ENCODE data around the gene ZBTB45. TPM values are rescaled to one million over a fixed set of nuclear protein-coding genes. Genes with fewer than 3 reads are reported as not detected.

ZBTB45 gene
- total RNA-seq, 1 experiment from 2014 or later, result 19.6 TPM

DNA sequence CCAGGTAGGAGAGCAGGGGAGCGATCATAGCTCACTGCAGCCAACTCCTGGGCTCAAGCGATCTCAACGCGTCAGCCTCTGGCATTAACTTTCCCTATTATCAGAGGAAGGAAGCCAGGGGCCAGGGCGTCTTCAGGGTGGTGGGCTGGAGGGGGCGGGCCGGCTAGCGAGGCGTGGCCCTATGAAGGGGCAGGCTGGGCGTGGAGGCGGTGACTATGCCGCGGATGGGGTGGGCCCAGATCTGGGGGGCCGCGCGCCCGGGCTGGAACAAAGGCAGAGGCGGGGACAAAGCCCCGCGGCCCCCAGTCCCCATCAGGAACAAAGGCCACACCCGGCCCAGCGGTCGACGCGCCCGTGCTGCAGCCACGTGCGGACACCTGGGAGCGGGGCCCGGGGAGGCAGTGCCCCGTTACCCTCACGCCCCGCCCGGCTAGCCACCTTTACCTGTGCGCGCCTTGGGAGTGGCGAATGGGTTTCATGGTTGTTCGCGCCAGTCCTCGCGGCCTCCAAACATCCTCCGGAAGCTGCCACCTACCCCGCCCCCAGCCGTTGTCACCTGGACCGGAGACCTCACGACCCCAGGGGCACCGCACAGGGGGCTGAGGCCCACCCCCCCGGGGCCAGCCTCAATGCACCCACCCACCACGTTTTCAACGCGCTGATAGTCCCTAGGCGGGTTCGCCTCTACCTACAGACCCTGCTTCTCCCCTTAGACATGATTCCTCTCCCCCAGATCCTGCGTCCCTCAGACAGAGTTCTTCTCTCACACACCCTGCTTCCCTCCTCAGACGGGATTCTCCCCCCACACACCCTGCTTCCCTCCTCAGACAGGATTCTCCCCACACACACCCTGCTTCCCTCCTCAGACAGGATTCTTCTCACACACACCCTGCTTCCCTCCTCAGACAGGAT, 18.9 kb upstream of the ZBTB45 start:
- H3K27ac Mint-ChIP-seq (ENCODE audit: unreplicated experiment), result peak overlapping the region; percentile 41
- no TSS peak for BruUV-seq (replicated peaks)
- DNase-seq, result peak; percentile 64
- H3K9me3 Mint-ChIP-seq (ENCODE audit: low read depth, unreplicated experiment), result no peaks in the 10 kb centered on the region
- peaks cover 11% of the 10 kb centered on the region for H3K4me1 Mint-ChIP-seq (ENCODE audit: low read depth, unreplicated experiment)
- peak overlapping the region; percentile 62 for H3K4me3 Mint-ChIP-seq (ENCODE audit: low read depth, unreplicated experiment)
- TF ChIP-seq, protein P1, sequence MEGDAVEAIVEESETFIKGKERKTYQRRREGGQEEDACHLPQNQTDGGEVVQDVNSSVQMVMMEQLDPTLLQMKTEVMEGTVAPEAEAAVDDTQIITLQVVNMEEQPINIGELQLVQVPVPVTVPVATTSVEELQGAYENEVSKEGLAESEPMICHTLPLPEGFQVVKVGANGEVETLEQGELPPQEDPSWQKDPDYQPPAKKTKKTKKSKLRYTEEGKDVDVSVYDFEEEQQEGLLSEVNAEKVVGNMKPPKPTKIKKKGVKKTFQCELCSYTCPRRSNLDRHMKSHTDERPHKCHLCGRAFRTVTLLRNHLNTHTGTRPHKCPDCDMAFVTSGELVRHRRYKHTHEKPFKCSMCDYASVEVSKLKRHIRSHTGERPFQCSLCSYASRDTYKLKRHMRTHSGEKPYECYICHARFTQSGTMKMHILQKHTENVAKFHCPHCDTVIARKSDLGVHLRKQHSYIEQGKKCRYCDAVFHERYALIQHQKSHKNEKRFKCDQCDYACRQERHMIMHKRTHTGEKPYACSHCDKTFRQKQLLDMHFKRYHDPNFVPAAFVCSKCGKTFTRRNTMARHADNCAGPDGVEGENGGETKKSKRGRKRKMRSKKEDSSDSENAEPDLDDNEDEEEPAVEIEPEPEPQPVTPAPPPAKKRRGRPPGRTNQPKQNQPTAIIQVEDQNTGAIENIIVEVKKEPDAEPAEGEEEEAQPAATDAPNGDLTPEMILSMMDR (IDR thresholded peaks at IDR 0.05; ENCODE audit: unreplicated experiment), result no peak
- H3K36me3 Mint-ChIP-seq (ENCODE audit: insufficient read depth, unreplicated experiment), result peaks cover 14% of the 10 kb centered on the region
- intact Hi-C loops (cut with micrococcal nuclease; ENCODE audit: unreplicated experiment), result no loop called here
- H3K27me3 Mint-ChIP-seq (ENCODE audit: unreplicated experiment), result peaks cover 68% of the 10 kb centered on the region
- CTCF ChIA-PET, result no interaction called here

DNA sequence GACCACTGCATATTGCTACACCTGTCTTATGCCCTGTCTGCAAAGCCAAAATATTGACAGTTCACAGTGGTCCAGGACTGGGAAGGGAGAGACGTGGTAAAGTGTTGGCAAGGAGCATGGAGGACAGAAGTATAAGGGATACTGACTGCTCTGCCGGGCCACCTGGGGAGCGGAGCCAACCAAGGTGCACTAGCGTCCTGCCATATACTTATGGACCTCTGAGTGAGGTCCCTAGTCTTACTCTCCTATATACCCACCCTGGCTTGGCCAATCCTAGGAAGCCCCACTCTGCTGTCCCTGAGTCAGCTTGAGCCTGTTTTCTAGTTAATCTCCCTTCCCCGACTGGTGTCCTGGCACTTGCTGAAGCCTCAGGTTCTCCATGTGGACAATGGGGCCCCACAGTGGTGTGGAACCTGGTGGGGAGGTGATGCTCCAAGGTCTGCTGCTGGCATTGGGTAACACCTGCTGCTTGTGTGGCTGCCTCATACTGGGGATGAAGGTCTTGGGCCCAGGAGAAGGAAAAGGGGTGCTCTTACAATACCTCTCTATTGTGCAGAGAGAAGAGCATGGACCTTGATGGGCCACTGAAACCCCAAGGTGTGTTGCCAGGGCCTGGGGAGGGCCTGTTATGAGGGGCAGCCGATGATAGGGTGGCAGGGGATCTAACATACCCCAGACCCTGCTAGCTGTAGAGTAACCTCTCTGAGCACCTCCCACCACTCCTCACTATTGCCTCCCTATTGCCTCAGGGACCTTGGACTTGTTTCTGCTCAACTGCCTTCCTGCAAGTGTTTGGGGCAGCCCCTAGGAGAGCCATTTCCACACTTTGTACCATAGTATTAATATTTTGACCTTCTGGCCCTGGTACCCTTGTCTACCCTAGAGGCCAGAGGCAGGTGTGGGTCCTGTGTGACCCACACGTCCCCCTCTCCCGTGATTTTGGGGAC, 17.5 kb upstream of the ZBTB45 start:
- no TSS peak for BruUV-seq (replicated peaks)
- DNase-seq, result no peak
- H3K27ac Mint-ChIP-seq (ENCODE audit: unreplicated experiment), result no peak overlapping the region
- intact Hi-C loops (cut with micrococcal nuclease; ENCODE audit: unreplicated experiment), result no loop called here
- CTCF ChIA-PET, result no interaction called here
- H3K27me3 Mint-ChIP-seq (ENCODE audit: unreplicated experiment), result peaks cover 68% of the 10 kb centered on the region
- TF ChIP-seq, protein P1 (IDR thresholded peaks at IDR 0.05; ENCODE audit: unreplicated experiment), result no peak
- peaks cover 5% of the 10 kb centered on the region for H3K36me3 Mint-ChIP-seq (ENCODE audit: insufficient read depth, unreplicated experiment)
- no peak overlapping the region for H3K4me3 Mint-ChIP-seq (ENCODE audit: low read depth, unreplicated experiment)
- no peaks in the 10 kb centered on the region for H3K9me3 Mint-ChIP-seq (ENCODE audit: low read depth, unreplicated experiment)
- peaks cover 11% of the 10 kb centered on the region for H3K4me1 Mint-ChIP-seq (ENCODE audit: low read depth, unreplicated experiment)

DNA sequence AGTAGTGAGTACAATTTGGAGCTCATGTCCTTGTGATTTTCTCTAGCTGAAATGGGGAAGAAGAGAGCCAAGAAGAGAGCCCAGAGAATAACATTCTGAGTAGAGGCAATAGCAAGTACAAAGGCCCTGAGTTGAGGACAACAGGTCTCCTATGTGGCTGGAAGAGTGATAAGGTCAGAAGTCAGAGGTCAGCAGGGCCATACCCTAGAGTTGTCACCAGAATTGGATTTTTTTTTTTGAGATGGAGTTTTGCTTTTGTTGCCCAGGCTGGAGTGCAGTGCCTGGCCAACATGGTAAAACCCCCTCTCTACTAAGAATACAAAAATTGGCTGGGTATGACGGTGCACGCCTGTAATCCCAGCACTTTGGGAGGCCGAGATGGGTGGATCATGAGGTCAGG, 16.2 kb upstream of the ZBTB45 start:
- intact Hi-C loops (cut with micrococcal nuclease; ENCODE audit: unreplicated experiment), result no loop called here
- Mint-ChIP-seq H3K36me3 (ENCODE audit: insufficient read depth, unreplicated experiment) (peaks cover 5% of the 10 kb centered on the region), H3K4me1 (ENCODE audit: low read depth, unreplicated experiment) (peaks cover 11% of the 10 kb centered on the region), H3K4me3 (ENCODE audit: low read depth, unreplicated experiment) (no peak overlapping the region), H3K27ac (ENCODE audit: unreplicated experiment) (no peak overlapping the region), H3K9me3 (ENCODE audit: low read depth, unreplicated experiment) (no peaks in the 10 kb centered on the region), H3K27me3 (ENCODE audit: unreplicated experiment) (peaks cover 69% of the 10 kb centered on the region)
- TF ChIP-seq, protein P1 (IDR thresholded peaks at IDR 0.05; ENCODE audit: unreplicated experiment), result no peak
- CTCF ChIA-PET, result no interaction called here
- DNase-seq, result no peak
- no TSS peak for BruUV-seq (replicated peaks)

DNA sequence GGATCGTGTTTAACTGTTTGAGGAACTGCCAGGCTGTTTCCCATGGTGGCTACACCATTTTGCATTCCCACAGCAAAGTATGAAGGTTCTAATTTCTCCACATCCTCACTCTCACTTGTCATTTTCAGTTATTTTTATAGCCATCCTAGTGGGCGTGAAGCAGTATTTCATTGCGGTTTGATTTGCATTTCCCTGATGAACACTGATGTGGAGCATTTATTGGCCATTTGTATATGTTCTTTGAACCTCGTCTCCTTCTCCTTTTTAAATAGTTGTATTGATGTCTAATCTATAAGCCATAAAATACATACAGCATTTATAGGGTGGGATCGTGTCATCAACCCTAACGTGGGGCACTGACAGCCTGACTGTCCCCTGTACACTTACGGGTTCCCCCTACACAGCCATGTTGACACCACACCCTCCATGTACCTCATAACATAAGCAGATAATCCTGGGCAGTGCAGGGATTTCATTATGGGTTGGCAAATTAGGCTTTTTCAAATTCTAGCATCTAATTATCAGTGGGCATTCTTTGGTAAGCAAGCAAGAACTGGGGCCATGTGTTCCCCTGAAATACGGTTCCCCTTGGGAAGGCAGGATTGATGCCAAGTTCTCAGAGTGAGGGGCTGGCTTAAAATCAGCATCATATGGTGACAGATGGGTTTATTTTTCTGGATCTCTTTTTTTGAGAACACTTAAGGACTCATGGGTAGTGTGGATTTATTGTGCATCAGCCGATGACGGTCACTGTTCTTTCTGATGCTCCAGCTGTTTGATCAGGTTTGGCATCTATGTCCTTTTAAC, 11.6 kb upstream of the ZBTB45 start:
- Mint-ChIP-seq H3K9me3 (ENCODE audit: low read depth, unreplicated experiment) (no peaks in the 10 kb centered on the region), H3K27ac (ENCODE audit: unreplicated experiment) (no peak overlapping the region), H3K27me3 (ENCODE audit: unreplicated experiment) (peaks cover 47% of the 10 kb centered on the region), H3K4me1 (ENCODE audit: low read depth, unreplicated experiment) (no peaks in the 10 kb centered on the region), H3K4me3 (ENCODE audit: low read depth, unreplicated experiment) (no peak overlapping the region), H3K36me3 (ENCODE audit: insufficient read depth, unreplicated experiment) (no peaks in the 10 kb centered on the region)
- no TSS peak for BruUV-seq (replicated peaks)
- DNase-seq, result no peak
- intact Hi-C loops (cut with micrococcal nuclease; ENCODE audit: unreplicated experiment), result no loop called here
- CTCF ChIA-PET, result interaction anchor here (1.2 kb wide), 1 partner anchor 12 kb away, joined by 3 read pairs; the partner anchor contains the start of gene TRIM28
- TF ChIP-seq, protein P1 (IDR thresholded peaks at IDR 0.05; ENCODE audit: unreplicated experiment), result no peak
